Measurements from ENCODE around the gene TBPL1. TPM values are rescaled to one million over a fixed set of nuclear protein-coding genes. Genes with fewer than 3 reads are reported as not detected.

TBPL1 gene
- total and polyA plus RNA-seq, 9 of the 15 experiments (the other 6 are each of a cell fraction or from before 2014, with no cell fraction given): 78.1 to 152 (median 107) TPM

DNA sequence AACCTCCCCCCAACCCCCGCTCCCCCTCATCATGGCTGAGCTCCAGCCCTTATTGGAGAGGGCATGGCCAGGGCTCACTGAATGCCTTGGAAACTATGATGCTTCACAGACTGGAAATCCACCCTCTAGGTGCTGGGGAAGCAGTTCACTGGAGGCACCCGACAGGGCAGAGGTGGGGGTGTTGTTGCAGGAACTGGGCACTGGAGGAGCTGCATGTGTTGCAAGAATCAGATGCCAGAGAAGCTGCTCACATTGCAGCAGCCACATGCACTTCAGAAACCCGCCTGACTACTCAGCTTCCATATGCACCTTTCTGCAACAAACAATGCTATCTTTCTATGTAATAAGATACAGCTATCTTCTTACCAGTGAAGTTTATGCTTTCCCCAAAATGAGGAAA lies 7.9 kb upstream of the TBPL1 start (continued):
- TF ChIP-seq ZFP36 (IDR thresholded peaks at IDR 0.05; ENCODE audit: low read depth, low read length, partially characterized antibody) (no peak), ZNF77 (CRISPR knock-in tag; IDR thresholded peaks at IDR 0.05) (no peak), PTTG1 (tag; IDR thresholded peaks at IDR 0.05; ENCODE audit: low read depth) (no peak)

DNA sequence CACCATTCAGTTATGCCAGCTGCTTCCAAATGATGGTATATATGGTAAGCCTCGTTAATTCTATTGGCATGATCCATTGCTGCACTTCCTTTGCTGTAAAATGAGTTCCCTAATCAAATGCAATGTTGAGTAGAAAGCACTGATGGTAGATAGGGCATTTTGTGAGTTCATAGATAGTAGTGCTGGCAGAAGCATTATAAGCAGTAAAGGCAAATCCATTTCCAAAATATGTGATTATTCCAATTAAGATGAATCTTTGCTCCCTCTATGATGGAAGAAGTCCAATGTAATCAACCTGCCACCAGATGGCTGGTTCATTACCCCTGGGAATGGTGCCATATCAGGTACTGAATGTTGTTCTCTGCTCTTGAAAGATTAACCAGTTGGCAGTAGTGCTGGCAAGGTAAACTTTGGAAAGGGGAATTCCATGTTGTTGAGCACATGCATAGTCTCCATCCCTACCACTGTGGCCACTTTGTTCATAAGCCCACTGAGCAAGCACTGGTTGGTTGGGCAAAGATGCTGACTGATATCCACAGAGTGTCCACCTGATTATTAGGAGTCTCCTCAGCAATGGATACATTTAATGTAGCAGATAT lies 5.6 kb upstream of the TBPL1 start:
- H2AFZ ChIP-seq (ENCODE audit: low read depth, low read length): no peak overlapping the region
- in situ Hi-C loops (cut with MboI): no loop called here
- H4K20me1 ChIP-seq (replicated peaks; ENCODE audit: control insufficient read depth, insufficient read depth, low read length): no peaks in the 10 kb centered on the region
- BruUV-seq (replicated peaks): no TSS peak
- 5% methylated on average over 1 of the region's 1 CpG for WGBS (ENCODE audit: insufficient coverage, low coverage, missing lambda C conversion rate)
- no peak overlapping the region for H3K9ac ChIP-seq (ENCODE audit: insufficient read depth in 1 of 2, low read depth in 2 of 2, low read length in 2 of 2)
- DNase-seq (ENCODE audit: extremely low read depth in 1 of 4, low spot score in 3 of 4): no peak
- no peaks in the 10 kb centered on the region for H3K9me1 ChIP-seq (ENCODE audit: control insufficient read depth, insufficient read depth, low read length)
- FAIRE-seq: no peak
- intact Hi-C loops (cut with micrococcal nuclease): no loop called here
- ATAC-seq: no peak
- no peak overlapping the region for H3K4me2 ChIP-seq (ENCODE audit: insufficient read depth, low read length)
- ChIA-PET POLR2A (no interaction called here), CTCF (ENCODE audit: low intra/inter-chr PET ratio) (no interaction called here)
- no peak overlapping the region for H3K4me3 ChIP-seq
- peaks cover 5 to 11% of the 10 kb centered on the region in 2 experiments; a peak in 4 of 5 replicates for H3K4me1 ChIP-seq (replicated peaks in 1 of 2; ENCODE audit: control insufficient read depth in 2 of 2, insufficient read depth in 2 of 2, low read length in 2 of 2)
- TF ChIP-seq NFIC (IDR thresholded peaks at IDR 0.05) (0 out of 2 replicates have a peak, but pooled peaks have one; percentile 14), CBFA2T3 (IDR thresholded peaks at IDR 0.05) (peak; percentile 45), CBFA2T2 (conservative IDR thresholded peaks at IDR 0.05) (0 out of 2 replicates have a peak, but pooled peaks have one; percentile 12)
- TF ChIP-seq, protein P1, sequence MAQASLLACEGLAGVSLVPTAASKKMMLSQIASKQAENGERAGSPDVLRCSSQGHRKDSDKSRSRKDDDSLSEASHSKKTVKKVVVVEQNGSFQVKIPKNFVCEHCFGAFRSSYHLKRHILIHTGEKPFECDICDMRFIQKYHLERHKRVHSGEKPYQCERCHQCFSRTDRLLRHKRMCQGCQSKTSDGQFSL (CRISPR knock-in tag; IDR thresholded peaks at IDR 0.05): no peak
- TF ChIP-seq, protein P1 (tag; IDR thresholded peaks at IDR 0.05): no peak
- peaks cover 6% of the 10 kb centered on the region; the same call in 2 of the 3 replicates for H3K79me2 ChIP-seq (ENCODE audit: control insufficient read depth, insufficient read depth, low read length)
- no peaks in the 10 kb centered on the region for H3K9me3 ChIP-seq (replicated peaks; ENCODE audit: control insufficient read depth, insufficient read depth, low read depth, low read length)
- H3K36me3 ChIP-seq (ENCODE audit: control insufficient read depth, insufficient read depth, low read length): no peaks in the 10 kb centered on the region
- H3K27ac ChIP-seq (ENCODE audit: extremely low read depth, low read depth, low read length): no peak overlapping the region
- H3K27me3 ChIP-seq (ENCODE audit: control insufficient read depth in 2 of 2, insufficient read depth in 2 of 2, low read length in 2 of 2): no peaks in the 10 kb centered on the region

Measured in K562 (cell line).